Parathyroid adenoma (tissue), 2 donors: ENCODE results near the gene CDK5R2.

Experiments
- H2AFZ ChIP-seq: fragments of 300-600 bp; sonication (generic); one replicate; pipeline ENCODE4 v1.7.0; 2017; ENCODE audit warnings: antibody characterized with exemption, mild to moderate bottlenecking
- H3K27ac ChIP-seq: fragments of 300-600 bp; sonication (generic); one replicate; pipeline ENCODE4 v1.7.0; 2017
- H3K27me3 ChIP-seq: fragments of 300-600 bp; sonication (generic); one replicate; pipeline ENCODE4 v1.7.0; 2017; ENCODE audit warnings: low read length; ENCODE audit not compliant: control insufficient read depth, insufficient read depth
- H3K36me3 ChIP-seq: fragments of 300-600 bp; sonication (generic); one replicate; pipeline ENCODE4 v1.7.0; 2017; ENCODE audit warnings: low read length; ENCODE audit not compliant: control insufficient read depth, insufficient read depth
- H3K4me1 ChIP-seq: fragments of 300-600 bp; sonication (generic); one replicate; pipeline ENCODE4 v1.7.0; 2017; ENCODE audit warnings: control low read depth
- H3K4me2 ChIP-seq: fragments of 300-600 bp; sonication (generic); one replicate; pipeline ENCODE4 v1.7.0; 2017; ENCODE audit warnings: low read length
- H3K4me3 ChIP-seq: fragments of 300-600 bp; sonication (generic); one replicate; pipeline ENCODE4 v1.7.0; 2017; ENCODE audit warnings: low read depth, low read length
- H3K79me2 ChIP-seq: fragments of 300-600 bp; sonication (generic); one replicate; pipeline ENCODE4 v1.7.0; 2017; ENCODE audit warnings: control low read depth
- H3K9ac ChIP-seq: fragments of 300-600 bp; sonication (generic); one replicate; pipeline ENCODE4 v1.7.0; 2017; ENCODE audit warnings: mild to moderate bottlenecking
- H3K9me3 ChIP-seq: fragments of 300-600 bp; sonication (generic); one replicate; pipeline ENCODE4 v1.7.0; 2017; ENCODE audit warnings: low read length; ENCODE audit not compliant: control insufficient read depth
- CTCF ChIP-seq: fragments of 300-600 bp; sonication (generic); IDR thresholded peaks from one replicate; pipeline ENCODE4 v1.7.0; 2017; ENCODE audit warnings: antibody characterized with exemption, mild to moderate bottlenecking
- donor health status: primary hyperparathyroidism.

Gene CDK5R2

DNA sequence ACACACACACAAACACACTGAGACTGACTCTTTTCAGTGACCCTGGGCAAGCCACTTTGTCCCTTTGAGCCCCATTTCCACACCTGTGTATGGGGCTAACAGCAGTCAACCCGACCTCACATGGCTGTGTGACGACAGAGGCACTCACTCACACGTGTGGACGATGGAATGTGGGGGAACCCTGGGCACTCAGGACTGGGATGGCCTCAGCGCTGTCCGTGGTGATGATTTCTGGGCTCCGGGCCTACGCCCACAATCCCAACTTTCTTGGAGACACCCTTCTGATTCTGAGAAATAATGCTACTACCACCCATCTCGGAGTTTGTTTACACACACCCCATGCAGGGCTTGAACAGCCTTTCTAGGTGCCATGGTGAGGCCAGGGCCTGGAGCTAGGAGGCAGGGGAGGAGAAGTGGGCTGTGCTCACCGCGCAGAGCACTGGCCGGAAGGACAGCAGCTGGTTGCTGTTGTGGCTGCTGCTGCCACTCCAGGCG, 32.3 kb downstream of the CDK5R2 start:
- no peak overlapping the region for H3K4me3 ChIP-seq
- peaks cover 19% of the 10 kb centered on the region for H3K4me1 ChIP-seq
- H2AFZ ChIP-seq, result no peak overlapping the region
- peaks cover 3% of the 10 kb centered on the region for H3K27me3 ChIP-seq
- no peaks in the 10 kb centered on the region for H3K36me3 ChIP-seq
- H3K9ac ChIP-seq, result no peak overlapping the region
- no peak for TF ChIP-seq CTCF
- H3K9me3 ChIP-seq, result no peaks in the 10 kb centered on the region
- no peaks in the 10 kb centered on the region for H3K79me2 ChIP-seq
- no peak overlapping the region for H3K27ac ChIP-seq
- no peak overlapping the region for H3K4me2 ChIP-seq

DNA sequence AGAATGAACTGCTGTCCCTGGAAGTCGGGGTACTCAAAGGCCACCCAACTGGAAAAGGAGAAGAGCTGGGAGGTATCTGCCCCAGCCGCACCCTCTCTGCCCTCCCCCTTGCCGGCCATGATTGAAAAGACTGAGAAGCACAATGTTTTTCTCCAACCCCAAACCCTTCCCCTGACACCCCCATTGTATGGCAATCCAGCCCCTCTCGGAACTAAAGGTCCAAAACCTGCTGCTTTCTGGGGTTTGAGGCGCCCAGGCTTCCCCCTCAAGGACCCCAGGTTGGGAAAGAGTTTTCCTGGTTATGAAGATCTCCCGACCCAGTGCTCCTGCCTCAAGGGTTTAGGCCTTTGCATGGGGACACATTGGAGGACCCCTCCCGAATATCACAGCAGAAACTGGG, 32.7 kb downstream of the CDK5R2 start:
- Histone ChIP-seq H3K36me3 (no peaks in the 10 kb centered on the region), H3K4me3 (no peak overlapping the region), H3K79me2 (no peaks in the 10 kb centered on the region), H3K27ac (no peak overlapping the region), H3K27me3 (peaks cover 3% of the 10 kb centered on the region), H3K9me3 (no peaks in the 10 kb centered on the region), H3K4me2 (no peak overlapping the region), H3K9ac (no peak overlapping the region), H2AFZ (no peak overlapping the region), H3K4me1 (peaks cover 19% of the 10 kb centered on the region)
- TF ChIP-seq CTCF, result no peak

GRCh38 chr2:218992703-218993344, 33.4 kb downstream of the CDK5R2 start:
- Histone ChIP-seq H3K36me3 (no peaks in the 10 kb centered on the region), H3K4me3 (peak overlapping the region; percentile 50), H3K9me3 (no peaks in the 10 kb centered on the region), H3K79me2 (no peaks in the 10 kb centered on the region), H2AFZ (peak overlapping the region; percentile 97), H3K27ac (no peak overlapping the region), H3K4me1 (peaks cover 20% of the 10 kb centered on the region), H3K9ac (no peak overlapping the region), H3K4me2 (peak overlapping the region; percentile 84), H3K27me3 (peaks cover 3% of the 10 kb centered on the region)
- TF ChIP-seq CTCF, result no peak

GRCh38 chr2:218993345-218994315, 34.2 kb downstream of the CDK5R2 start, which contains the start of gene CRYBA2:
CRYBA2 (minus strand) TSS chr2:218993422; CDS start chr2:218993176, 246 bp downstream.
- TF ChIP-seq CTCF, result no peak
- H2AFZ ChIP-seq, result peak within 1 kb of the TSS; percentile 97
- H3K9me3 ChIP-seq, result no peaks in the 10 kb centered on the region
- no peaks in the 10 kb centered on the region for H3K36me3 ChIP-seq
- H3K27me3 ChIP-seq, result peaks cover 3% of the 10 kb centered on the region
- H3K9ac ChIP-seq, result no peak within 1 kb of the TSS
- H3K4me2 ChIP-seq, result peak within 1 kb of the TSS; percentile 84
- peaks cover 26% of the 10 kb centered on the region for H3K4me1 ChIP-seq
- no peaks in the 10 kb centered on the region for H3K79me2 ChIP-seq
- H3K27ac ChIP-seq, result no peak within 1 kb of the TSS
- peak within 1 kb of the TSS; percentile 50 for H3K4me3 ChIP-seq
